ENCODE data around the gene SLC24A3. TPM values are rescaled to one million over a fixed set of nuclear protein-coding genes. Genes with fewer than 3 reads are reported as not detected.
A peak's percentile ranks its signal among the peaks of the same experiment; 100 is the strongest.

Gene SLC24A3
- total and polyA plus RNA-seq, 7 experiments from 2014 or later, result 0.58 to 1.0 TPM; not detected in 5

GRCh38 chr20:19616081-19616480 lies 403.6 kb downstream of the SLC24A3 start:
- no peaks in the 10 kb centered on the region for H3K36me3 Mint-ChIP-seq

GRCh38 chr20:19616620-19617019 lies 404.2 kb downstream of the SLC24A3 start:
- Mint-ChIP-seq H3K36me3 (no peaks in the 10 kb centered on the region), H3K27me3 (peaks cover 0 to 59% (median 31%) of the 10 kb centered on the region in 5 donors), H3K9me3 (peaks cover 0 to 4% (median 0%) of the 10 kb centered on the region in 11 donors), H3K27ac (no peak overlapping the region), H3K4me1 (peaks cover 0 to 5% (median 0%) of the 10 kb centered on the region in 7 donors), H3K4me3 (no peak overlapping the region)
- H3K9me3 ChIP-seq (ENCODE audit: control insufficient read depth in 2 of 3, low read length in 3 of 3), result no peaks in the 10 kb centered on the region
- DNase-seq, result no peak
- H3K4me1 ChIP-seq (ENCODE audit: control insufficient read depth in 2 of 2, insufficient read depth in 2 of 2, low read length in 2 of 2), result no peaks in the 10 kb centered on the region
- ChIA-PET CTCF (no interaction called here), POLR2A (no interaction called here)
- H3K27ac ChIP-seq (ENCODE audit: low read depth, low read length), result no peak overlapping the region
- intact Hi-C loops (cut with micrococcal nuclease), result no loop called here
- H3K36me3 ChIP-seq (ENCODE audit: control insufficient read depth in 2 of 3, insufficient read depth in 3 of 3, low read length in 3 of 3), result no peaks in the 10 kb centered on the region
- no peaks in the 10 kb centered on the region for H3K27me3 ChIP-seq (ENCODE audit: control insufficient read depth in 2 of 2, insufficient read depth in 2 of 2, low read length in 2 of 2)
- no peak for ATAC-seq
- H3K4me3 ChIP-seq (ENCODE audit: low read length), result no peak overlapping the region

More at GRCh38 chr20:19616081-19616480, 403.6 kb downstream of the SLC24A3 start:
- Histone ChIP-seq H3K27ac (ENCODE audit: low read depth, low read length) (no peak overlapping the region), H3K36me3 (ENCODE audit: control insufficient read depth in 2 of 3, insufficient read depth in 3 of 3, low read length in 3 of 3) (no peaks in the 10 kb centered on the region), H3K27me3 (ENCODE audit: control insufficient read depth in 2 of 2, insufficient read depth in 2 of 2, low read length in 2 of 2) (no peaks in the 10 kb centered on the region), H3K4me1 (ENCODE audit: control insufficient read depth in 2 of 2, insufficient read depth in 2 of 2, low read length in 2 of 2) (no peaks in the 10 kb centered on the region), H3K9me3 (ENCODE audit: control insufficient read depth in 2 of 3, low read length in 3 of 3) (no peaks in the 10 kb centered on the region), H3K4me3 (ENCODE audit: low read length) (no peak overlapping the region)
- ChIA-PET POLR2A (no interaction called here), CTCF (no interaction called here)
- intact Hi-C loops (cut with micrococcal nuclease), result no loop called here
- peaks cover 0 to 57% (median 30%) of the 10 kb centered on the region in 5 donors for H3K27me3 Mint-ChIP-seq
- H3K9me3 Mint-ChIP-seq, result peaks cover 0 to 4% (median 0%) of the 10 kb centered on the region in 11 donors
- ATAC-seq (no peak), DNase-seq (no peak)
- no peak overlapping the region for H3K27ac Mint-ChIP-seq
- peaks cover 0 to 5% (median 0%) of the 10 kb centered on the region in 7 donors for H3K4me1 Mint-ChIP-seq
- H3K4me3 Mint-ChIP-seq, result no peak overlapping the region

DNA sequence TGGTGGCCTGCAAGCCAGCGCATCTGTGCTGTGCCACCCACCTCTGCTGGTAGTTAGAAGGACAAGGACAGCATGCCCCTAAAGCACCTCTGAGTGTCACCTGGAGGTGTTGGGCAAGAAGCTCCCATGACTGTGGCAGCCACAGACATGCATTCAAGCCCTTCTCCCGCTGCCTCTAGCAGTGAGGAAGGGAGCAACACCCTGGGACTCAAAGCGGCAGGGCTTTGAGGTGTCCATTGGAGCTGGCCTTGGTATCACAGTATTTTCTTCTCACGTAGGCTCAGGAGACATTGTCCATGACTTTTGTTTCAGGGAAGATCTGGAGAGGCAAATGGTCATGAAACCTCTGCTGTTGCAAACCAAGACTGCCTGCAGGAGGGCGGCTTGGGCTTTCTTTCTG lies 404.8 kb downstream of the SLC24A3 start:
- ATAC-seq (no peak), DNase-seq (no peak)
- H3K4me1 ChIP-seq (ENCODE audit: control insufficient read depth in 2 of 2, insufficient read depth in 2 of 2, low read length in 2 of 2), result no peaks in the 10 kb centered on the region
- Mint-ChIP-seq H3K27me3 (peaks cover 0 to 58% (median 25%) of the 10 kb centered on the region in 5 donors), H3K27ac (no peak overlapping the region), H3K4me3 (no peak overlapping the region), H3K9me3 (peaks cover 0 to 4% (median 0%) of the 10 kb centered on the region in 11 donors), H3K4me1 (peaks cover 0 to 5% (median 0%) of the 10 kb centered on the region in 7 donors), H3K36me3 (no peaks in the 10 kb centered on the region)
- ChIA-PET CTCF (no interaction called here), POLR2A (no interaction called here)
- H3K27ac ChIP-seq (ENCODE audit: low read depth, low read length), result no peak overlapping the region
- H3K4me3 ChIP-seq (ENCODE audit: low read length), result no peak overlapping the region
- H3K9me3 ChIP-seq (ENCODE audit: control insufficient read depth in 2 of 3, low read length in 3 of 3), result no peaks in the 10 kb centered on the region
- intact Hi-C loops (cut with micrococcal nuclease), result no loop called here
- no peaks in the 10 kb centered on the region for H3K27me3 ChIP-seq (ENCODE audit: control insufficient read depth in 2 of 2, insufficient read depth in 2 of 2, low read length in 2 of 2)
- H3K36me3 ChIP-seq (ENCODE audit: control insufficient read depth in 2 of 3, insufficient read depth in 3 of 3, low read length in 3 of 3), result no peaks in the 10 kb centered on the region

- H3K27me3 Mint-ChIP-seq, result peaks cover 0 to 46% (median 23%) of the 10 kb centered on the region in 5 donors
- peaks cover 0 to 5% (median 0%) of the 10 kb centered on the region in 7 donors for H3K4me1 Mint-ChIP-seq
- peaks cover 0 to 9% (median 3%) of the 10 kb centered on the region in 11 donors for H3K9me3 Mint-ChIP-seq
- Histone ChIP-seq H3K27ac (ENCODE audit: low read depth, low read length) (no peak overlapping the region), H3K4me3 (ENCODE audit: low read length) (no peak overlapping the region), H3K36me3 (ENCODE audit: control insufficient read depth in 2 of 3, insufficient read depth in 3 of 3, low read length in 3 of 3) (no peaks in the 10 kb centered on the region), H3K9me3 (ENCODE audit: control insufficient read depth in 2 of 3, low read length in 3 of 3) (no peaks in the 10 kb centered on the region), H3K4me1 (ENCODE audit: control insufficient read depth in 2 of 2, insufficient read depth in 2 of 2, low read length in 2 of 2) (no peaks in the 10 kb centered on the region), H3K27me3 (ENCODE audit: control insufficient read depth in 2 of 2, insufficient read depth in 2 of 2, low read length in 2 of 2) (no peaks in the 10 kb centered on the region)
- intact Hi-C loops (cut with micrococcal nuclease), result no loop called here
- no peak for DNase-seq
- CTCF ChIA-PET, result no interaction called here
- no peak for ATAC-seq
- no peak overlapping the region for H3K27ac Mint-ChIP-seq
- POLR2A ChIA-PET, result no interaction called here
- H3K4me3 Mint-ChIP-seq, result no peak overlapping the region
- no peaks in the 10 kb centered on the region for H3K36me3 Mint-ChIP-seq
These were observed 406.3 kb downstream of the SLC24A3 start for GRCh38 chr20:19618711-19619110.

DNA sequence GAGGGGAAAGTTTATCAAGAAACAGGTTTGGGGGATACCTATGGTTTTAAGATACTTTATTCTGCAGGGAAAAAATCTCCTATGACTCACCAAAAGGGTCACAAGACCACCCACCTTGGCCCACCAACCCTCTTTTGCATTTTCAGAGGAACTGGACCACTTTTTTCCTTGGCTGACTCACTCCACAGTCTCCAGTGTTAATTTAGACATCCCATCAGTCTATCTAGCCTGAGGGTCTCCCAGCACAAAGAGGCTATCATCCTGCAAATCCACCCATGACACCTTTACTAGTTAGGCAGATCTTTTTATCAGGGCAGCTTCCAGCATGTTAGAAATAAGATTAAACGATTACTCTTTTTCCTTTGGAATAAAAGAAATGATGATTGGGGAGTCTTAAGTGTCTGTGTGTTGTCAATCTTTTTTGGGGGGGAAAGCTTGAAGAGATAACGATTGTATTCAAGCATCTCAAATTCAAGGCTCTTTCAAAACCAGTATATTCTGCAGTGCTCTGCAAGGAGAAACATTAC lies 407.5 kb downstream of the SLC24A3 start:
- intact Hi-C loops (cut with micrococcal nuclease), result no loop called here

GRCh38 chr20:19620446-19620845 lies 408.0 kb downstream of the SLC24A3 start:
- Mint-ChIP-seq H3K4me1 (peaks cover 0 to 5% (median 0%) of the 10 kb centered on the region in 7 donors), H3K27me3 (peaks cover 0 to 32% (median 20%) of the 10 kb centered on the region in 5 donors), H3K27ac (no peak overlapping the region), H3K36me3 (no peaks in the 10 kb centered on the region), H3K9me3 (peaks cover 0 to 15% (median 7%) of the 10 kb centered on the region in 11 donors), H3K4me3 (no peak overlapping the region)
- intact Hi-C loops (cut with micrococcal nuclease), result no loop called here
- H3K9me3 ChIP-seq (ENCODE audit: control insufficient read depth in 2 of 3, low read length in 3 of 3), result no peaks in the 10 kb centered on the region
- POLR2A ChIA-PET, result no interaction called here
- no peak overlapping the region for H3K27ac ChIP-seq (ENCODE audit: low read depth, low read length)
- no peaks in the 10 kb centered on the region for H3K36me3 ChIP-seq (ENCODE audit: control insufficient read depth in 2 of 3, insufficient read depth in 3 of 3, low read length in 3 of 3)
- no peak for ATAC-seq
- no peak for DNase-seq
- CTCF ChIA-PET, result no interaction called here
- H3K4me1 ChIP-seq (ENCODE audit: control insufficient read depth in 2 of 2, insufficient read depth in 2 of 2, low read length in 2 of 2), result no peaks in the 10 kb centered on the region
- H3K4me3 ChIP-seq (ENCODE audit: low read length), result no peak overlapping the region
- no peaks in the 10 kb centered on the region for H3K27me3 ChIP-seq (ENCODE audit: control insufficient read depth in 2 of 2, insufficient read depth in 2 of 2, low read length in 2 of 2)

More for the DNA sequence above, 407.5 kb downstream of the SLC24A3 start:
- Mint-ChIP-seq H3K27me3 (peaks cover 0 to 37% (median 19%) of the 10 kb centered on the region in 5 donors), H3K4me3 (no peak overlapping the region), H3K9me3 (peaks cover 0 to 14% (median 7%) of the 10 kb centered on the region in 11 donors), H3K4me1 (peaks cover 0 to 5% (median 0%) of the 10 kb centered on the region in 7 donors), H3K27ac (no peak overlapping the region), H3K36me3 (no peaks in the 10 kb centered on the region)
- ATAC-seq (no peak), DNase-seq (no peak)
- H3K27me3 ChIP-seq (ENCODE audit: control insufficient read depth in 2 of 2, insufficient read depth in 2 of 2, low read length in 2 of 2), result no peaks in the 10 kb centered on the region
- H3K4me3 ChIP-seq (ENCODE audit: low read length), result no peak overlapping the region
- H3K9me3 ChIP-seq (ENCODE audit: control insufficient read depth in 2 of 3, low read length in 3 of 3), result no peaks in the 10 kb centered on the region
- no peaks in the 10 kb centered on the region for H3K4me1 ChIP-seq (ENCODE audit: control insufficient read depth in 2 of 2, insufficient read depth in 2 of 2, low read length in 2 of 2)
- H3K36me3 ChIP-seq (ENCODE audit: control insufficient read depth in 2 of 3, insufficient read depth in 3 of 3, low read length in 3 of 3), result no peaks in the 10 kb centered on the region
- ChIA-PET POLR2A (no interaction called here), CTCF (no interaction called here)
- H3K27ac ChIP-seq (ENCODE audit: low read depth, low read length), result no peak overlapping the region

DNA sequence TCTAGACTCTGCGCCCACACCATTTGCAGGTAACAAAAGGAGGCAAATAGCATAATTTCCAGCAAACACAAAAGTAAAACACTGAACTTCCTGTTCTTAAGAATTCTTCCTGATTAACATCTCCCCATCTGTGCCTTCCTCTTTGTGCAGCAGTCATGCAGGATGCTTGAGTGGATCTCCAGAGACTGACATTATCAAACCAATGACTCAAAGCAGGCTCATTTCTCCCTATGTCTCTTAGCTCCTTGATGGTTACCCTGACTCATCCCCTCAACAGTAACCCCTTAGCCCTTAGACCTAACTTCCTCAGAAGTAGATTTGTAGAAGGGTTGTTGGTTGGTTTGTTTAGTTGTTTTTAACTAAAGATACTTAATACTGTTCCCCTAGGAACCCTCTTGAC lies 408.6 kb downstream of the SLC24A3 start:
- Mint-ChIP-seq H3K4me1 (peaks cover 0 to 5% (median 0%) of the 10 kb centered on the region in 7 donors), H3K27ac (no peak overlapping the region), H3K27me3 (peaks cover 0 to 26% (median 20%) of the 10 kb centered on the region in 5 donors), H3K9me3 (peaks cover 0 to 15% (median 7%) of the 10 kb centered on the region in 11 donors), H3K4me3 (no peak overlapping the region), H3K36me3 (no peaks in the 10 kb centered on the region)
- Histone ChIP-seq H3K27me3 (ENCODE audit: control insufficient read depth in 2 of 2, insufficient read depth in 2 of 2, low read length in 2 of 2) (no peaks in the 10 kb centered on the region), H3K4me1 (ENCODE audit: control insufficient read depth in 2 of 2, insufficient read depth in 2 of 2, low read length in 2 of 2) (no peaks in the 10 kb centered on the region), H3K9me3 (ENCODE audit: control insufficient read depth in 2 of 3, low read length in 3 of 3) (no peaks in the 10 kb centered on the region), H3K27ac (ENCODE audit: low read depth, low read length) (no peak overlapping the region), H3K4me3 (ENCODE audit: low read length) (no peak overlapping the region), H3K36me3 (ENCODE audit: control insufficient read depth in 2 of 3, insufficient read depth in 3 of 3, low read length in 3 of 3) (no peaks in the 10 kb centered on the region)
- POLR2A ChIA-PET, result no interaction called here
- no peak for DNase-seq
- CTCF ChIA-PET, result no interaction called here
- ATAC-seq, result peak; percentile 60
- intact Hi-C loops (cut with micrococcal nuclease), result no loop called here

Data from naive thymus-derived CD4-positive, alpha-beta T cell (primary cell).